ENCODE results near the gene MTIF2. TPM values are rescaled to one million over a fixed set of nuclear protein-coding genes. Genes with fewer than 3 reads are reported as not detected.

Gene MTIF2
- polyA plus RNA-seq, 3 donors: 8.1 to 12.5 (median 11.7) TPM

DNA sequence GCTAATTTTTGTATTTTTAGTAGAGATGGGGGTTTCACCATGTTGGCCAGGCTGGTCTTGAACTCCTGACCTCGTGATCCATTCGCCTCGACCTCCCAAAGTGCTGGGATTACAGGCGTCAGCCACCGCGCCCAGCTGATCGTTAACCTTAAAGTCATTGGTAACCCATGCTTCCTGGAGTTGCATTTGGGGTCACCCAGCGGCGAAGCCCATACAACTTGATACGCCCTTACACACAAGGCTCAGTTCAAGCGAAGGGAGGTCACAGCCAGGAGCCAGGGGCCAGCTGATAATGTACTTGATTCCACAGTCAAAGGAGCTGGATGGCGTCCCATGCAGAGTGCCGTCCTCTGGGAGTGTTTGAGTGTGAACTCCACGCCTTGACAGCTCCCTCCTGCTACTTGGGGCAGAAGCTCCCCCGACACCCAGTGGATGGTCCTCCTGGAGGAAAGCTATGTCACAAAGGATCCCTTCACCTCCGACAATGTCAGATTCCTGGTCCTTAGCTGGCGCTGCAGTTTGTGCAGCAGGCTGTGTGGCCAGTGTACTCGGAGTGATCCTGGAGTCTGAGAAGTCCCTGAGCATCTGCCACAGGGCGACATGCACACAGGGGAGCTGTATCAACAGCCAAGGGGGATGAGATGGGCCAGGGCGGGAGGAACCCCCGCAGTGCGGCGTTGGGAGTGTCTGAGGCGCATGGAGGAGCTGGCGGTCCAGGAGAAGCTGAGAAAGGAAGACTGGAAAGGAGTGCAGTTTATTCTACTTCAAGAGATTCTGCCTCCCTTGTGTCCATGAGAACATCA is 44.9 kb downstream of the MTIF2 start:
- Mint-ChIP-seq H3K9me3 (peaks cover 0 to 2% (median 0%) of the 10 kb centered on the region in 7 donors), H3K4me3 (peak overlapping the region; percentile 86 to 90), H3K36me3 (no peaks in the 10 kb centered on the region), H3K4me1 (peaks cover 23% of the 10 kb centered on the region), H3K27ac (peak overlapping the region in 6 of 7 donors; percentile 28 to 85 (median 70)), H3K27me3 (ENCODE audit: low read depth in 3 of 3) (no peaks in the 10 kb centered on the region)
- peaks cover 23 to 24% of the 10 kb centered on the region in 2 donors for H3K4me1 ChIP-seq (ENCODE audit: control insufficient read depth in 1 of 2, insufficient read depth in 2 of 2, low read length in 2 of 2)
- peak overlapping the region; percentile 72 for H3K4me2 ChIP-seq (replicated peaks; ENCODE audit: extremely low read depth, low read length, poor library complexity, severe bottlenecking)
- H3K9ac ChIP-seq (ENCODE audit: insufficient read depth, low read length, poor library complexity, severe bottlenecking): no peak overlapping the region
- no peak for DNase-seq
- peak overlapping the region; percentile 93 for H2AFZ ChIP-seq (ENCODE audit: insufficient read depth, low read depth, low read length, poor library complexity, severe bottlenecking)
- H3K79me2 ChIP-seq (ENCODE audit: insufficient read depth, low read length): peaks cover 4% of the 10 kb centered on the region
- H4K20me1 ChIP-seq (ENCODE audit: insufficient read depth, low read length): no peaks in the 10 kb centered on the region
- intact Hi-C loops (cut with micrococcal nuclease): loop anchor here in 1 of 2 donors (1.0 kb wide), 1 partner anchor 16 kb away; no protein-coding TSS in a partner anchor
- no peaks in the 10 kb centered on the region for H3K9me3 ChIP-seq (replicated peaks in 1 of 2; ENCODE audit: control insufficient read depth in 1 of 2, insufficient read depth in 1 of 2, low read length in 2 of 2)
- H3K36me3 ChIP-seq (replicated peaks in 1 of 2; ENCODE audit: control insufficient read depth in 1 of 2, insufficient read depth in 2 of 2, low read length in 2 of 2): no peaks in the 10 kb centered on the region
- H3K27ac ChIP-seq (ENCODE audit: low read depth in 1 of 2, low read length in 2 of 2): peak overlapping the region in 1 of 2 donors; percentile 42
- H3K4me3 ChIP-seq (replicated peaks in 1 of 3; ENCODE audit: low read depth in 2 of 3, low read length in 3 of 3): peak overlapping the region in 2 of 3 experiments; percentile 54 to 82
- no peaks in the 10 kb centered on the region for H3K27me3 ChIP-seq (ENCODE audit: control insufficient read depth in 2 of 2, insufficient read depth in 2 of 2, low read length in 2 of 2)
- 95% methylated on average over 25 of the region's 25 CpGs for WGBS (ENCODE audit: insufficient coverage)
- TF ChIP-seq, protein P1, sequence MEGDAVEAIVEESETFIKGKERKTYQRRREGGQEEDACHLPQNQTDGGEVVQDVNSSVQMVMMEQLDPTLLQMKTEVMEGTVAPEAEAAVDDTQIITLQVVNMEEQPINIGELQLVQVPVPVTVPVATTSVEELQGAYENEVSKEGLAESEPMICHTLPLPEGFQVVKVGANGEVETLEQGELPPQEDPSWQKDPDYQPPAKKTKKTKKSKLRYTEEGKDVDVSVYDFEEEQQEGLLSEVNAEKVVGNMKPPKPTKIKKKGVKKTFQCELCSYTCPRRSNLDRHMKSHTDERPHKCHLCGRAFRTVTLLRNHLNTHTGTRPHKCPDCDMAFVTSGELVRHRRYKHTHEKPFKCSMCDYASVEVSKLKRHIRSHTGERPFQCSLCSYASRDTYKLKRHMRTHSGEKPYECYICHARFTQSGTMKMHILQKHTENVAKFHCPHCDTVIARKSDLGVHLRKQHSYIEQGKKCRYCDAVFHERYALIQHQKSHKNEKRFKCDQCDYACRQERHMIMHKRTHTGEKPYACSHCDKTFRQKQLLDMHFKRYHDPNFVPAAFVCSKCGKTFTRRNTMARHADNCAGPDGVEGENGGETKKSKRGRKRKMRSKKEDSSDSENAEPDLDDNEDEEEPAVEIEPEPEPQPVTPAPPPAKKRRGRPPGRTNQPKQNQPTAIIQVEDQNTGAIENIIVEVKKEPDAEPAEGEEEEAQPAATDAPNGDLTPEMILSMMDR (IDR thresholded peaks at IDR 0.05): no peak

DNA sequence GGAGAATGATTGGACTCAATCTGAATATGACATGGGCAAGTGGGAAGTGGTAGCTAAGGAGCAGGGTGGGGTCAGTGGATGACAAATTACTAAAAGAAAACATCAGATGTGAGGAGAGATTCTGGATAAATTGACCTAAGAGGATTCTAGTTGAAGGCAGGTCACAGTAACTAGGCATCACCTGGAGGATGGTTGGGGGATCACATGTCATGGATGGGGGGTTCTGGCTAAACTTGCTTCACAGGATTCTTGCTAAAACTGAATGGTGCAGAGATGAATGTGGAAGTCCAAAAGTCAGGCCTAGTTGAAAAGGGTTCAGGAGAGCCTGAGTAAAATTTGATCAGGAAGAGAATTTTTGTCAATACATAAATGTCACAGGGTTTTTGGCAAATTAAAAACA is 55.2 kb downstream of the MTIF2 start:
- H3K27me3 Mint-ChIP-seq (ENCODE audit: low read depth in 3 of 3): peaks cover 0 to 2% (median 2%) of the 10 kb centered on the region in 3 donors
- Histone ChIP-seq H3K4me1 (ENCODE audit: control insufficient read depth in 1 of 2, insufficient read depth in 2 of 2, low read length in 2 of 2) (no peaks in the 10 kb centered on the region), H3K4me2 (replicated peaks; ENCODE audit: extremely low read depth, low read length, poor library complexity, severe bottlenecking) (no peak overlapping the region), H3K36me3 (replicated peaks in 1 of 2; ENCODE audit: control insufficient read depth in 1 of 2, insufficient read depth in 2 of 2, low read length in 2 of 2) (no peaks in the 10 kb centered on the region), H3K27ac (ENCODE audit: low read depth in 1 of 2, low read length in 2 of 2) (no peak overlapping the region), H3K27me3 (ENCODE audit: control insufficient read depth in 2 of 2, insufficient read depth in 2 of 2, low read length in 2 of 2) (no peaks in the 10 kb centered on the region), H3K9ac (ENCODE audit: insufficient read depth, low read length, poor library complexity, severe bottlenecking) (no peak overlapping the region), H4K20me1 (ENCODE audit: insufficient read depth, low read length) (no peaks in the 10 kb centered on the region), H2AFZ (ENCODE audit: insufficient read depth, low read depth, low read length, poor library complexity, severe bottlenecking) (no peak overlapping the region), H3K9me3 (replicated peaks in 1 of 2; ENCODE audit: control insufficient read depth in 1 of 2, insufficient read depth in 1 of 2, low read length in 2 of 2) (no peaks in the 10 kb centered on the region), H3K79me2 (ENCODE audit: insufficient read depth, low read length) (no peaks in the 10 kb centered on the region), H3K4me3 (replicated peaks in 1 of 3; ENCODE audit: low read depth in 2 of 3, low read length in 3 of 3) (no peak overlapping the region)
- no peaks in the 10 kb centered on the region for H3K4me1 Mint-ChIP-seq
- peak overlapping the region in 1 of 7 donors; percentile 16 for H3K27ac Mint-ChIP-seq
- no peaks in the 10 kb centered on the region for H3K36me3 Mint-ChIP-seq
- intact Hi-C loops (cut with micrococcal nuclease): no loop called here
- TF ChIP-seq, protein P1 (IDR thresholded peaks at IDR 0.05): no peak
- no peak overlapping the region for H3K4me3 Mint-ChIP-seq
- H3K9me3 Mint-ChIP-seq: peaks cover 0 to 2% (median 0%) of the 10 kb centered on the region in 7 donors
- DNase-seq: no peak
